B cell (primary cell): ENCODE measurements around the gene OR1L6.

Source experiments
- EZH2 ChIP-seq: IDR thresholded peaks from 2 replicates; pipeline ENCODE4 v1.6.1; 2012; ENCODE audit warnings: borderline replicate concordance, low read depth, mild to moderate bottlenecking, moderate library complexity, low read length; ENCODE audit not compliant: insufficient read depth, poor library complexity, severe bottlenecking
- TF ChIP-seq, protein P1 (sequence below): fragments of 200-600 bp; IDR thresholded peaks from one replicate; pipeline ENCODE4 v1.8.0; 2022; ENCODE audit warnings: antibody characterized with exemption, mild to moderate bottlenecking

DNA sequence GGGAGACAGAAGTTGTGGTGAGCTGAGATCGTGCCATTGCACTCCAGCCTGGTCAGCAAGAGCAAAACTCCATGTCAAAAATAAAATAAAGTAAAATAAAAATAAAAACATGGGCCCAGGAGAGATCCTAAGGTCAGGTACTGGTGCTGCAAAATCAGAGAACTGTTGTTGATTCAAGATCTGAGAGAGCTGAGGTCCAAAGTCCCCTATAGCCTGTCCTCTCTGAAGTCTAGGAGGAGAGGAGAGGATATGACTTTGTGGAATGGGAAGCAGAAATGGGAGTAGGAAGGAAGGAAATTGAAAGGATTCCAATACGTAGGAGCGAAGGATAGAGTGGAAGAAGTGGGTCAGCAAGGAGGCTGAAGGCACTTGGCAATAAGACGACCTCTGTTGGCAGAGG, 22.9 kb upstream of the OR1L6 start:
- no peak for TF ChIP-seq EZH2
- TF ChIP-seq, protein P1, sequence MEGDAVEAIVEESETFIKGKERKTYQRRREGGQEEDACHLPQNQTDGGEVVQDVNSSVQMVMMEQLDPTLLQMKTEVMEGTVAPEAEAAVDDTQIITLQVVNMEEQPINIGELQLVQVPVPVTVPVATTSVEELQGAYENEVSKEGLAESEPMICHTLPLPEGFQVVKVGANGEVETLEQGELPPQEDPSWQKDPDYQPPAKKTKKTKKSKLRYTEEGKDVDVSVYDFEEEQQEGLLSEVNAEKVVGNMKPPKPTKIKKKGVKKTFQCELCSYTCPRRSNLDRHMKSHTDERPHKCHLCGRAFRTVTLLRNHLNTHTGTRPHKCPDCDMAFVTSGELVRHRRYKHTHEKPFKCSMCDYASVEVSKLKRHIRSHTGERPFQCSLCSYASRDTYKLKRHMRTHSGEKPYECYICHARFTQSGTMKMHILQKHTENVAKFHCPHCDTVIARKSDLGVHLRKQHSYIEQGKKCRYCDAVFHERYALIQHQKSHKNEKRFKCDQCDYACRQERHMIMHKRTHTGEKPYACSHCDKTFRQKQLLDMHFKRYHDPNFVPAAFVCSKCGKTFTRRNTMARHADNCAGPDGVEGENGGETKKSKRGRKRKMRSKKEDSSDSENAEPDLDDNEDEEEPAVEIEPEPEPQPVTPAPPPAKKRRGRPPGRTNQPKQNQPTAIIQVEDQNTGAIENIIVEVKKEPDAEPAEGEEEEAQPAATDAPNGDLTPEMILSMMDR: no peak
